GM12892 (cell line): ENCODE results near the gene PPFIA3.

ENCODE experiments used
- DNase-seq: peaks from one replicate; pipeline ENCODE4 v3.0.0; 2011; ENCODE audit not compliant: insufficient read length
- FAIRE-seq: peaks from 2 replicates; lab custom pipeline; 2011; peaks lifted over from hg19 to GRCh38; lab: Jason Lieb, UNC
- POLR2A ChIP-seq: IDR thresholded peaks from 2 replicates; pipeline ENCODE4 v1.6.1; 2011; ENCODE audit warnings: low read depth, low read length, control low read depth
- POLR2AphosphoS5 ChIP-seq: IDR thresholded peaks from 2 replicates; pipeline ENCODE4 v1.6.1; 2011; ENCODE audit warnings: low read depth, low read length, control low read depth
- TAF1 ChIP-seq: IDR thresholded peaks from 2 replicates; pipeline ENCODE4 v1.6.1; 2011; ENCODE audit warnings: low read depth, mild to moderate bottlenecking, control low read depth, low read length, borderline replicate concordance

Gene PPFIA3

GRCh38 chr19:49085868-49086232, 33.5 kb upstream of the PPFIA3 start:
- no peak for TF ChIP-seq POLR2AphosphoS5
- TF ChIP-seq POLR2A, result no peak
- no peak for TF ChIP-seq TAF1
- no peak for DNase-seq
- no peak for FAIRE-seq

- TF ChIP-seq POLR2A (no peak), TAF1 (no peak), POLR2AphosphoS5 (no peak)
- DNase-seq, result no peak
- no peak for FAIRE-seq
Observed at GRCh38 chr19:49086296-49086695, 33.0 kb upstream of the PPFIA3 start.

GRCh38 chr19:49091391-49092038, 27.8 kb upstream of the PPFIA3 start:
- no peak for TF ChIP-seq TAF1
- no peak for TF ChIP-seq POLR2A
- 0 out of 2 replicates have a peak, but pooled peaks have one; percentile 8 for TF ChIP-seq POLR2AphosphoS5
- no peak for DNase-seq
- no peak for FAIRE-seq

DNA sequence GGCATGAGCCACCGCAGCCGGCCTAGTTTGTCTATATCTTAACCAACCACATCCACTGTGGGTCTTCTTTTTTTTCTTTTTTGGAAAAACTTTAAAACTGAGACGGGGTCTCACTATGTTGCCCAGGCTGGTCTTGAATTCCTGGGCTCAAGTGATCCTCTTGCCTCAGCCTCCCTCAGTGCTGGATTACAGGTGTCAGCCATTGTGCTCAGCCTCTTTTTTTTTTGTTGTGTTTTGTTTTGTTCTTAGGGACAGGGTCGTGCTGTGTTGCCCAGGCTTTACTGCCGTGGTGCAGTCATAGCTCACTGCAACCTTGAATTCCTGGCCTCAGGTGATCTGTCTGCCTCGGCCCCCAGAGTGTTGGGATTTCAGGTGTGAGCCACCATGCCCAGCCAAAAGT, 26.7 kb upstream of the PPFIA3 start:
- FAIRE-seq (no peak), DNase-seq (no peak)
- TF ChIP-seq TAF1 (no peak), POLR2A (no peak), POLR2AphosphoS5 (no peak)

DNA sequence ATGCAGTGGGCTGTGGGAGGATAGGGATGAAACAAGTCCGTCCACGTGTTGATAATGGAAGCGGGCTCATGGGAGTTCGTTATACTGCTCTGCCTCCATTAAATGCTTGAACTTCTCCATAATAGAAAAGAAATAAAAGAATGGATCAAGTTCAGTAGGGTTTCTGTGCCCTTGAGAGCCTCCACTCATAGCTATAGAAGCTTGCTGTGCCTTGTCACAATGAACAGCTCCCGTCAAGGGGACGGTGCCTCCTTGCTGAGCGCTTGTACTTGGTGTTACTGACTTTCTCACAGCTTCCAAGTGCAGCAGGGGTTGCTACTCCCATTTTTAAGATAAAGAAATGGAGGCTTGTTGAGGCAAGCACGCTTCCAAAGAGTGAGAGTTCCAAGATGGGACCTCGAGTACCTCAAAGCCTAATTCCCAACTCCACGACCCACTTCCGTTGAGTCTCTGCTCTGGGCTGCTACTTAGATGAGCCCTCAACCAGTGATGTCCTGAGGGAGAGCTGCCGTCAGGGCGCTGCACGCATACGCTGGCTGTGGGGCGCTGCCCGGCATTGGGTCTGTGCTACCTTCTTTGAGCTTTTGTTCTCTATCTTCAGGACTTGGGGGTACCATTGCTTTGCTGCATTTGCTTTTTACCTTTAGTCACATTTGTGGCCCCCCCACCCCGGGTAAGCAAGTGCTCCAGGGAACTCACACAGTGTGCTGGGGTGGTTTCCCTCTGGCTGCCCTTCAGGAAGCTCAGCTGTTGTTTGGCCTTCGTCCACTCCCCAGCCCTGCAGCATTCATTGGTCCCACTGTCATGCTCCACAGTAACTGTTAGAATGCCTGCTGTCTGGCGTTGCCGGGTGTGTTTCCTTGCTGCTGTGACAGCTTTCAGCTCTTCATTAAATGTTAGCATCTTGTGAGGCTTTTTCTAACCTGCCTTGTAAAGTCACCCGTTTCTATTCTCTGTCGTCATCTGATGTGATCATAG, 24.6 kb upstream of the PPFIA3 start:
- TF ChIP-seq POLR2A (peak; percentile 25; the same call in 1 of the 2 replicates), TAF1 (no peak), POLR2AphosphoS5 (peak; percentile 29)
- no peak for FAIRE-seq
- no peak for DNase-seq

GRCh38 chr19:49097453-49098288, 21.7 kb upstream of the PPFIA3 start:
- FAIRE-seq (peak; percentile 96), DNase-seq (peak; percentile 70)

GRCh38 chr19:49098795-49099194, 20.5 kb upstream of the PPFIA3 start:
- FAIRE-seq (no peak), DNase-seq (no peak)
- TF ChIP-seq POLR2AphosphoS5 (no peak), TAF1 (no peak), POLR2A (no peak)

More at GRCh38 chr19:49097453-49098288, 21.7 kb upstream of the PPFIA3 start:
- TF ChIP-seq POLR2AphosphoS5 (peak; percentile 55; the same call in 1 of the 2 replicates), TAF1 (no peak), POLR2A (no peak)

GRCh38 chr19:49101160-49101559, 18.2 kb upstream of the PPFIA3 start:
- DNase-seq, result no peak
- no peak for FAIRE-seq
- TF ChIP-seq POLR2A (no peak), TAF1 (no peak), POLR2AphosphoS5 (no peak)

GRCh38 chr19:49102303-49102702, 17.0 kb upstream of the PPFIA3 start:
- FAIRE-seq (no peak), DNase-seq (no peak)
- TF ChIP-seq POLR2A, result no peak
- TF ChIP-seq TAF1, result no peak
- TF ChIP-seq POLR2AphosphoS5, result no peak

- no peak for TF ChIP-seq POLR2AphosphoS5
- no peak; the same call in 1 of the 2 replicates for TF ChIP-seq POLR2A
- no peak for TF ChIP-seq TAF1
- no peak for FAIRE-seq
- no peak for DNase-seq
Observed at GRCh38 chr19:49103331-49104085, 15.8 kb upstream of the PPFIA3 start.
